ENCODE data around the gene LGI1. TPM values are rescaled to one million over a fixed set of nuclear protein-coding genes. Genes with fewer than 3 reads are reported as not detected.

The LGI1 gene
- total RNA-seq, 4 donors from 2014 or later: 0.19 TPM; not detected in 3

DNA sequence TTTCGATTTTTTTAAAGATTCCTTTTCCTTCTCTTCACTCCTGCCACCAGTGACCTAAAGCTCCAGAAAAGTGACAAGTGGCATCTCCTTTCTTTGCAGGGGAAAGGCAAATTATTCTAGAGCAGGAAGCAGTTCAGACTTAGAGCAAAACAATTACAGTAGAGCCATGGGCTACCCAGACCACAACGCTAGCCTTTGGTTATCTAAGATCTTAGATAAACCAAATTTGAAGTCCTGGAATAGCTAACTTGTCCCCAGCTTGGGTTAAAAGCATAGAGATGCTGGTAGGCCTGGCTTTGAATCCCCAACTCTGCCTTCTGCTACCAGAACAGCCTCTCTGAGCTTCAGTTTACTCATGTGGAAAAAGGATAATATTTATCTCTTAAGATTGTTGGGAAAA is 38.4 kb downstream of the LGI1 start:
- no peak for ATAC-seq (ENCODE audit: low FRiP score)
- TF ChIP-seq, protein P1, sequence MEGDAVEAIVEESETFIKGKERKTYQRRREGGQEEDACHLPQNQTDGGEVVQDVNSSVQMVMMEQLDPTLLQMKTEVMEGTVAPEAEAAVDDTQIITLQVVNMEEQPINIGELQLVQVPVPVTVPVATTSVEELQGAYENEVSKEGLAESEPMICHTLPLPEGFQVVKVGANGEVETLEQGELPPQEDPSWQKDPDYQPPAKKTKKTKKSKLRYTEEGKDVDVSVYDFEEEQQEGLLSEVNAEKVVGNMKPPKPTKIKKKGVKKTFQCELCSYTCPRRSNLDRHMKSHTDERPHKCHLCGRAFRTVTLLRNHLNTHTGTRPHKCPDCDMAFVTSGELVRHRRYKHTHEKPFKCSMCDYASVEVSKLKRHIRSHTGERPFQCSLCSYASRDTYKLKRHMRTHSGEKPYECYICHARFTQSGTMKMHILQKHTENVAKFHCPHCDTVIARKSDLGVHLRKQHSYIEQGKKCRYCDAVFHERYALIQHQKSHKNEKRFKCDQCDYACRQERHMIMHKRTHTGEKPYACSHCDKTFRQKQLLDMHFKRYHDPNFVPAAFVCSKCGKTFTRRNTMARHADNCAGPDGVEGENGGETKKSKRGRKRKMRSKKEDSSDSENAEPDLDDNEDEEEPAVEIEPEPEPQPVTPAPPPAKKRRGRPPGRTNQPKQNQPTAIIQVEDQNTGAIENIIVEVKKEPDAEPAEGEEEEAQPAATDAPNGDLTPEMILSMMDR (IDR thresholded peaks at IDR 0.05): no peak
- no peak for DNase-seq (ENCODE audit: low spot score)

DNA sequence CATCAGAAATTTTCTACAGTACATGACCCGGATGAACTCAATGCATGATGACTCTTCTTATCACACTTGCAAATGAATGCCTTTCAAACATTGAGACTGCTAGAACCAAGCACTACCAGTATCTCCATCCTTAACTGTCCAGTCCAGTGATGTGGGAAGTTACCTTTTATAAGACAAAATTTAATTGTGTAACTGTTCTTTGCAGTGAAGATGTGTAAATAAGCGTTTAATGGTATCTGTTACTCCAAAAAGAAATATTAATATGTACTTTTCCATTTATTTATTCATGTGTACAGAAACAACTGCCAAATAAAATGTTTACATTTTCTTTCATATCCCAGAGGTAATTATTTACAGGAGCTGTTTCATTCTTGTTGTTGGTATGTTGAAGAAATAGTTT is 40.1 kb downstream of the LGI1 start:
- TF ChIP-seq, protein P1 (IDR thresholded peaks at IDR 0.05): no peak
- no peak for DNase-seq (ENCODE audit: low spot score)
- ATAC-seq (ENCODE audit: low FRiP score): no peak

GRCh38 chr10:93799155-93799708 is 41.5 kb downstream of the LGI1 start:
- DNase-seq (ENCODE audit: low spot score) (no peak), ATAC-seq (ENCODE audit: low FRiP score) (no peak)
- TF ChIP-seq, protein P1 (IDR thresholded peaks at IDR 0.05): no peak

DNA sequence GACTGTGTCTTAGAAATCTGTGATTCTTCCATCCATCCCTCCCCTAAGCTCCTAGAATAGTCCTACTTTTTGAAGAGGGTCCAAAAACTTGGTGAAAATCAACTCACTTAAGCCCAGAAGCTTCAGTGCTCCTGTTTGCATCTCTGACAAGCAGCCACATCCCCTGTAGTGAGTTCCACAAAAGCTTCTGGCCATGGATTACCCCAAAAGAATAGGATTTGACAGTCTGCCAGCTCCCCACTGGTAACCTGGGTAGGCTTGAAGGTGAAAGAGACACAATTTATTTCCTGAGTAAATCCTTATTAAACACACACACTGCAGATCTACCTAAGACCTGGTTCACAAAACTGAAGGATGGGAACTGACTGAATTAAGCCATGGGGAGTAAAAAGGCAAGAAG is 46.5 kb downstream of the LGI1 start:
- DNase-seq (ENCODE audit: low spot score) (no peak), ATAC-seq (ENCODE audit: low FRiP score) (no peak)
- TF ChIP-seq, protein P1 (IDR thresholded peaks at IDR 0.05): no peak

- TF ChIP-seq, protein P1 (IDR thresholded peaks at IDR 0.05): no peak
- DNase-seq (ENCODE audit: low spot score) (no peak), ATAC-seq (ENCODE audit: low FRiP score) (no peak)
Measured at GRCh38 chr10:93806903-93807302, 49.2 kb downstream of the LGI1 start.

- no peak for ATAC-seq (ENCODE audit: low FRiP score)
- no peak for DNase-seq (ENCODE audit: low spot score)
- TF ChIP-seq, protein P1 (IDR thresholded peaks at IDR 0.05): no peak
Measured at GRCh38 chr10:93807371-93807770, 49.6 kb downstream of the LGI1 start.

DNA sequence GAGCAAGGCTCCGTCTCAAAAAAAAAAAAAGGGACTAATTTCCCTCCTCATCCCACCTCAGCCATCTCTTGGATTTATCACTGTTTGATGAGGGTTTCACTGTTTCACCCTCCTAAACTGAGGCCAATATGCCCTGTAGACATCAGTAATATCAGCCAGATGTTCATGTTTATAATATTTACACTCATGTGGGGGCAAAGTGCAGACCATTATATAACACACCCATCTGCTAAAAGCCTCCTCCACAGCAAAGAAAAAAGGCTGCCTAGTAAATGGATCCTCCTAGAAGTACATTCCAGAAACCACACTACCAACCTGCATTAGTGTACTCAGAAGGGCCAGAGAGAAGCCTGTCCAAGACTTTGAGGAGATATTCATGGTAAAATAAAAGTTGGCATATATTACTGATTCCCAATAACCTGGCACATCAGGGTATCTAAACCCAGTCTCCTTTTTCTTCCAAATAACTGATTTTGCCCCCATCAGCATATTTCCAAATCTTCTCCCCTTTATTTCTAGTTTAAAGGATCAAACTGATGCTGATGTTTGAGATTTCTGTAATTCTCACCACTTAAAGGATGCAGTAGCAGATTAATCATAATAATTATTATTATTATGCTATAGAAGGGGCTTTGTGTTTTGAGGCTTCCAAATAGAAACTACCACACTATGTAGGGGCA is 55.1 kb downstream of the LGI1 start:
- DNase-seq (ENCODE audit: low spot score) (no peak), ATAC-seq (ENCODE audit: low FRiP score) (no peak)
- TF ChIP-seq, protein P1 (IDR thresholded peaks at IDR 0.05): no peak
